ENCODE data around the gene UBN1.

UBN1 gene

DNA sequence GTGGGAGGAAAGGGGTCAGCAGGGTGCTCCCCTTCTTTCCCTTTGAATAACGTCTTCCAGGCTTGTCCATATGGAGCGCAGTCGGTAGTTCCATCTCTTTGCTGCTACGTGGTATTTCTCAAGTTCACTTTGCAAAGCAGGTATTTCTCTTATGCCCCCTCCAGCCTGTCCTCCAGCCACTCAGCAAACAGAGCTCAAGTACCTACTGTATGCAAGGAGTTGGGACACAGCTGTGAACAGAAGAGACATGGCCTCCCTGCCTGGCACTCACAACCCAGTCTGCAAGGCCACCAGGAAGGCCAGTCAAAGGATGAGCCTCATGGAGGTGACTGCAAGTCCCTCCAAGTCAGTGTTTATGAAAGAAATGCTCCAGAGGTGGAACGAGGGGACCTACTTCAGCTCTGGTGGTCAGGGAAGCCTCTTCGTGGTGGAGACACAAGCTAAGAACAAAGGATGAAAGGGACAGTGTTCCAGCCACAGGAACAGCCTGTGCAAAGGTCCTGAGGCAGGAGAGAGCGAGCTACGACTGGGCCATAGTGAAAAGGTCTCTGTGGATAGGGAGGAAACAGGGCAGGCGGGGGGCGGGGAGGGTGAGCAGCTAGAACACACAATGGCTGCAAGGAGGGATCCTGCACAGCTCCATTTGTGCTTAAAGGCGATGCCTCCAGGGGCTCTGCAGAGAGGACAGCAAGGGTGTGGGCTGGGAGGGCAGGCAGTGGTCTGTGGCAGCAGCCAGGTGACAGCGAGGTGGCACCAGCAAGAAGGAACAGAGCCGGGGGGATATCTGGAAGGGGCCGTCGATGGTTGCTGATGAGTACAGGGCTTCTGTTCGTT lies 57.0 kb downstream of the UBN1 start:
- DNase-seq (ENCODE audit: low read depth in 2 of 2), result no peak

DNA sequence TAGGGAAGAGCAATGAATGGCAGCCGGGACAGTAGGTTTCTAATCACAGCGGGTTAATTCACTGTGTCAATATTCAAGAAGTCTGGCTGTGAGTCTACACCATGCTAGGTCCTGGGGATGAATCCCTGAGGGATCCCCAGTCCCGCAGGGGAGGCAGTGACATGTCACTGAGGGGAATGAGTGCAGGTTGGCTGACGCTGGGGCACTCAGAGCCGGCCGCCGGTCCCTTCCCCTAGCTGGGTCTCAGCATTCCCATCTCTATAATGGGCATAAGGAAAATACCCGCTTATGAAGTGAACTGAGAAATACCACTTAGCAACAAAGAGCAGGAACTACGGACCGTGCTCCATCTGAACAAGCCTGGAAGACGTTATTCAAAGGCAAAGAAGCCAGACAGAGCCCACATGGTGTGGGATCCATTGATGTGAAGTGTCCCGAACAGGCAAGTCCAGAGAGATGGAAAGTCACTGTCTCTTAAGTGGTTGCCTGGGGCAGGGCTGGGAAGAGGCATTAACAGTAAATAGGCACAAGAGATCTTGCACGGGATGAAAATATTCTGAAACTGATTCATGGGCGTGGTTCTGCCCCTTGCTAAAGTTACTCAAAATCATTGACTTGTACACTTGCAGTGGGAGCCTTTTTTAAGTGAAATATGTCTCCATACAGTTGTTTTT lies 57.8 kb downstream of the UBN1 start:
- DNase-seq (ENCODE audit: low read depth in 2 of 2), result no peak

DNA sequence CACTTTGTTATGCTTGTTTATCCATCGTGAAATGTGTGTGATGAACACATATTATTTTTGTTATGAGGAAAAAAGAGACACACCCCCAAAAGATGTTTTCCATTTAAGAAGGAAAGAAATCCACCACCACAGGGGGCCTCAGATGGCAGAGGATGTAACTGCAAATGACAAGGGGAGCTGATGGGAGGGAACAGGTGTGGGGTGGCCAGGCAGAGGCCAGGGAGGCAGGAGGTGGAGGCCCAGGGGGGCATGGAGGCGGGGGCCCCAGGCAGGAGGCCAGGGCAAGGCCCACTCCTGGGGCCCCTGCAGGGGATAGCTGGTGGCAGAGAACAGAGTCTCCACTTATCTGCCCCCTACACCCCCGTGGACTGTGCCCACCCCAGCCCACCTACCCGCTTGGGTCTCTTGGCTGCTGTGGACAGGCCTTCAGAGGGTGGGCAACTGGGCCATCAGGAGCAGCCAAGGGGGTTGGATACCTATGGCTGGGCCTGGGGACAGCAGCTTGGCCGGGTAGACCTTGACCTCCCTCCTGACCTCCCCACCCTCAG lies 61.6 kb downstream of the UBN1 start:
- DNase-seq (ENCODE audit: low read depth in 2 of 2), result no peak

DNA sequence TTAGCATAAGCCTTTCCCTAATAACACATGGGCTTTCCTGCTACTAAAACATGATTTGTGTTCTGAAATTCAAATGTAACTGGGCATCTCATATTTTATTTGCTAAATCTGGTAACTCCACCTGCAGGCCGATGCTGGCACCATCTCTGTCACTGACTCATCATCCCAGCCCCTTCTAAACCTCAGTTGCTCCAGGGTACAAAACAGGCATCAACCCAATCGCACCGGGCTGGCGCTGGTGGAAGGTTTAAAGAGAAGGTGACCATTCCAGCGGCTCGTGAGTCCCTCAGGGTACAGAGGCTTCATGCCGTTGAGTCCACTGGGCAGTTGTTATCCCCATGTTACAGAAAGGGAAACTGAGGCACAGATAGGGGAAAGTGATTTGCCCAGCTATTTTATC lies 62.5 kb downstream of the UBN1 start:
- DNase-seq (ENCODE audit: low read depth in 2 of 2), result no peak

DNA sequence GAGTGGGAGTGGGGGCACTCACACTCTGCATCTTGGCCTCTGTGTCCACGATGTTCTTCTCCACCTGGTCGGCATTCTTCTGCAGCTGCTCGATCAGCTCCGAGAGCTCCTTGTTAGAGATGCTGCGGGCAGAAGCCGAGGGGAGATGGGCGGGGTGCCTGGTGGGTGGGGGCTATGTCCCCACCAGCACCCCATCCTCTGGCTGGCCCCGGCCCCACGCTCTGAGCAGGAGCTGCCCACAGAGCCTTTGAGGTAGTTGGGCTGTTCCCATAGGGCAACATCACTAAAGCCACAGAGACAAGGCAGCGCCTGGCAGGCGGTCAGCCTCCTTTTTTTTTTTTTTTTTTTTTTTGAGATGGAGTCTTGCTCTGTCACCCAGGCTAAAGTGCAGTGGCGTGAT lies 63.5 kb downstream of the UBN1 start:
- DNase-seq (ENCODE audit: low read depth in 2 of 2), result no peak

DNA sequence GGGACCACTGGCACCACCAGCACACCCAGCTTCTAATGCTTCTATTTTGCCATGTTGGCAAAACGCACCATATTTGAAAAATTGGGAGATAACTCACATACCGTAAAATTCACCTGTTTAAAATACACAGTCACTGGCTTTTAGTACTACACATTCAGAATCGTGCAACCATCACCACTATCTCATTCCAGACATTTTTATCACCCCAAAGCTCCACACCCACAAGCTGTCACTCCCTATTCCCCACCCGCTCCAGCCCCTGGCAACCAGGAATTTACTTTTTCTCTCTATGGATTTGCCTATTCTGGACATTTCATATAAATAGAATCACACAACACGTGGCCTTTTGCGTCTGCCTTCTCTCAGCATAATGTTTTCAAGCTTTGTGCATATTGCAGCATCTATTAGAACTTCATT lies 64.7 kb downstream of the UBN1 start:
- no peak for DNase-seq (ENCODE audit: low read depth in 2 of 2)

DNA sequence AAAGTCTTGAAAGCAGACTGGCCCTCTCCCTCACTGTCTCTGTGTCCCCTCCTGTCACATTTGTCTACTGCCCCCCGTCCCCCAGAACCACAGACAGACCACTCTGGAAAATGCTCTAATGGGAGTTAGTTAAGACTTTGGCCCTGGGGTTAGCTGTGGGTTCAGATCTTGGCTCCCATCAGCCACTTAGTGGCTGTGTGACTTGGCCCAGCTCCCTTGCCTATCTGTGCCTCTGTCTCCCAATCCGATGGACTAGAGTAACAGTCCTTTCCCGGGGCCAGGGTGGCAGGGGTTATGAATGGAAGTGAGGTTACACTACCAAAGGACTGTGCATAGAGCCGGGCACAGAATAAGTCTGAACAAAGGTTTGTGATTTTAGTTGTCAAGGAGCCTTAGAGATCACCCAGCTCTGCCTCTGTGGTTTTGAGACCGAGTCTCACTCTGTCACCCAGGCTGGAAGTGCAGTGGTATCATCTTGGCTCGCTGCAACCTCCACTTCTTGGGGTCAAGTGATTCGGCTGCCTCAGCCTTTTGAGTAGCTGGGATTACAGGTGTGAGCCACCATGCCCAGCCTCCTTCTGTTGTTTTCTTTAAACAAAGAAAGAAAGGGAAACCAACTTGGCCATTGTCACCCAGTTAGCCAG lies 66.0 kb downstream of the UBN1 start:
- no peak for DNase-seq (ENCODE audit: low read depth in 2 of 2)

DNA sequence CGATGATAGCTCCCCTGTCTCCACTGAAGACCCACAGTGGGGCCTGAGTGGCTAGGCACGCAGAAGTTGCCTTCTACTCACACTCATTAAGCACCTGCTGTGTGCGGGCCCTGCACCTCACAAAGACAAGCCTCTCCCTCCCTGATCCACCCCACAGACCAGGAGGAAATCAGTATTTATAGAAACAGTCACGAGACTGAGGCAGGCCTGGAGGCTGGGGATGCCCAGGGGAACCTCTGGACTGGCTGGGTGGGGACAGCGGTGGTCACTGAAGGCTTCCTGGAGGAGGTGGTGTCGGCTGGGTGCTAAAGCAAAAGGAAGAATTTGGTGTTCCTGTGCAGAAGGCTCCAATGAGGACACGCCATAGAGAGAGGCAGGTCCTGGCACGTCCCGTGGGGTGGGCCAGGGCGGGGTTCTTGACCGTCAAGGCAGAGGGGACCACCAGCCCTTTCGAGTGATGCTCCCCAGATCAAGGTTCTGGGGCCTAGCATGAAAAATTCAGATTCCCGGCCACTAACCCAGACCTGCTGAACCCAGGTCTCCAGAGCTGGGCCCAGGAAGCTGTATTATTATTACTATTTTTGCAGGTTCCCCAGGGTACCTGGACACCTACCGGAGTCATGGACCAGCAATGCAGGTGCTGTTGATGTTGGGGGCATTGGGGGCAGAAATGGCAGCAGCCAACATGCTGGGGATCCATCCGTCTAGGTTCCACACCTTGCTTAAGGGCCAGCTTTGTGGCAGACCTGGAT lies 66.7 kb downstream of the UBN1 start:
- DNase-seq (ENCODE audit: low read depth in 2 of 2), result no peak

DNA sequence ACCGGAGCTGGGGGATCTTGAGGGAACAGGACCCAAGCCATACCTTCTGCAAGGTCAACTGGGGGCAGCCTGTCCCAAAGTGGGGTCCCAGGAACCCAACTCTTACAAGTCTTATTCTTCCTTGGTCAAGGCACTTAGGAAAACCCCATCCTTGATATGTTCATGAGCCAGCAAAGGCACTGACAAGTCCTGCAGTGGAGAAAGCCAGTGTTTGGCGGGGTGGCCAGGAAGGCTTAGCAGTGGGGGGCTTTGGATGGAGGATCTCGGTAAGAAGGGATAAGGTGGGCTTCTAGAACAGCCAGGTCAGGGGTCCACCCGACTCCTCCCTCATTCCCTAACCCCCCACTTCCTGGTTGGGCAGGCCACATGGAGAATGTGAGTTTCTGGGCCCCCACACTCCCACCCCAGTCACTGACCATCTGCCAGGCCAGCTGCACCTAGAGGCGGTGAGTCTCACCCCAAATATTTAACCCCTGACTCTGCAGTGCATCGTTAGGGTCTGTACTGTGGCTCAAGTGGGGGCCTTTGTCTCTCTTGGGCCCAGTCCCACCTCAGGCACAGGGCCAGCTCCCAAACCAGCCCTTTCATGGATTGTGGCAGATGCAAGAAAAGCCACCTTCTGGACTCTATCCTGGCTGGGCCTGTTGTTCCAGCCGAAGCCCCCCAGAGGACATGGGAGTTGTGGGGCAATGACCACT lies 67.4 kb downstream of the UBN1 start:
- no peak for DNase-seq (ENCODE audit: low read depth in 2 of 2)

DNA sequence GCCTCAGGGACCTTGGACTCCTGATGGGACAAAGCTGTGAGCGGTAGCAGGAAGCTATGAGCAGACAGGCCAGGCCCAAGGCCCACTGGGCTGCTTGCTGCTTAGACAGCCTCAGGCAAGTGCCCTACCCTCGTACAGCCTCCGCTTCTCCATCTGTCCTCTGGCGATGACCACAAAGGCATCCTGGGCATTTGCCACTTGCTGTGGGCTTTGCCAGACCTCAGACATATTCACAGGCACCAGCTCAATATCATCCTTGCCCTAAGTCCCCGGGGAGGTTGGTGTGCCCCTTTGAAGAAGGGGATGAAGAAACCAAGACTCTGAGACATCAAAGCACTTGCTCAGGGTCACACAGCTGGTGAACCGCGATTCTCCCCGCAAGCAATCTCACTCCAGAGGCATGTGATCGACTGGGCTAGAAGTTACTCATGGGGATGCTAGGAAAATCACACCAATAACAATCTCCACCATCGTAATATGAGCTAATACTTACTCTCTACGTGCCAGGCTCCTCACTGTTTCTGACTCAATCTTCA lies 68.0 kb downstream of the UBN1 start:
- DNase-seq (ENCODE audit: low read depth in 2 of 2), result peak; percentile 37 to 44

DNA sequence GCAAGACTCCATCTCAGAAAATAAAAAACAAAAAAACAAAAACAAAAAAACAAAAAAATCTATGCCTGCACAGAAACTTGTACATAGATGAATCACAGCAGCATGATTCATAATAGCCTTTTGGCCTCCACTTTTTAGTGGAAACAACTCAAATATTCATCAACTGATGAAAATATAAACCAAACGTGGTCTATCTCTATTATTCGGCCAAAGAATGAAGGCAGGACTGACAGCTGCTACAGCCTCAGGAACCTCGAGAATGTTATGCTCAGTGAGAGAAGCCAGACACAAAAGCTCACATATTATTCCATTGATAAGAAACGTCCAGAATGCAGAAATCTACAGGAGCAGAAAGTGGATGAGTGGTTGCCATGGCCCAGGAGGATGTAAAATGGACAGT lies 69.8 kb downstream of the UBN1 start:
- DNase-seq (ENCODE audit: low read depth in 2 of 2), result peak in 1 of 2 experiments; percentile 12

DNA sequence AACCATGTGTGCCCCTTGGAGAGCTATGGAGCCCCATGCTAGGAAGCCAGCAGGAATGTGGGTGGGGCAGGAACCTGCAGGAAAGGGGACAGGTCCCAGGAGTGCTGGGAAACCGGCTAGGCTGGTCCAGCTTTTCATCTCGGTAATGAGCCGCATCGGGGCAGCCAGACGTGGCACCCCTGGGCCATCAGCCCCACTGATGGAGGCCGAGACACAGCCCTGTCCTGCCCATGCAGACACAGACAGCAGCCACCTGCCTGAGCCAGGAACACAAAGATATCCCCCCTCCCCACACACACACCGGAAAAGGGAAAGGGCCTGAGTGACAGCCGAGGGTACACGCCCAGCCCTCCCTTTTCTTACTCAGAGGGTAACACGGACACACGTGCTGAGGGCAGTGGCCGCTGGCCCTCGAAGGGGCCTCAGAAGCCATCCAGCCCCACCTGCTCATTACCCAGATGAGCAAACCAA lies 71.5 kb downstream of the UBN1 start:
- DNase-seq (ENCODE audit: low read depth in 2 of 2), result no peak

DNA sequence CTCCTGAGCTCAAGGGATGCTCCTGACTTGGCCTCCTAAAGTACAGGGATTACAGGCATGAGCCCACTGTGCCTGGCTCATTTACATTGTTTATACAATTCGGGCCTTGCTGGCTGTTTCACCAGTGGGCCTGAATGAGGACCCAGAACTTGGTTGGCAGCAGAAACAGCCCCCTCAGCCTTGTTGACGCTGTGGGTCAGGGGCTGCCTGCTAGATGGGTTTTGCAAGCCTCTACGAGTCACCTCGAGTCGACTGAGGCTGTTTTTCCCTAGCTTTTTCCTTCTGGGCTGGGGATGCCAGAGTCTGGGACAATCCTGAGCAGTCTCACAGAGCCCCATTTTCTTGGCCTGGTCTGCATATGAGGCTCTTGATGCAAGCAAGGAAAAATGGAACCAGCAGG lies 73.5 kb downstream of the UBN1 start:
- no peak for DNase-seq (ENCODE audit: low read depth in 2 of 2)

DNA sequence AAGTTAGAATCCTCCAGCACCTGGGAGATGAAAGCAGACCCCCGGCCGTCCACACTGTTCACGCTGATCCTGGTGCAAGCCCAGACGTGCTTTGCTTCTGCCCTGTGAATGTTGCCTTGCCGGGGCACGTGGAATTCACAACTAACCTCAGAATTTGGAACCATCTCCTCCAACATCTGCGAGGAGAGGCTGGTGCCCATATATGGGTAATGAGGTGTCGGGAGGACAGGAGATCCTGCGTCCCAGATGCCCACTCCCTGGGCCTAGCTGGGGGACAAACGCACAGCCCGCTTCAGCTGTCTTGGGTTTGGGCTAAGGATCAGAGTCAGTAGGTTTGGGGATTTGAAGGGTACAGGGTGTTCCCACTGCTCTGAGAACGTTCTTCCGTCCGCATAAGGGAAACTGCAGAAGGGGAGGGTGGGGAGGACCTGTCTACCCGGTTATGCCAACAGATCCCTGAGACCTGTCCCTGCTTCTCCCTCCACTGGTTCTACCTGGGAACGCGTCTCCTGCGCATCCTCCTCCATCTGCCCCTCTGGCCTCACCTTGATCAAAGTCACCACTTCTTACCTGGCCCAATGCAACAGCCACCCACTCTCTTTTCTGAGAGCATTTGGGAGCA lies 75.6 kb downstream of the UBN1 start:
- DNase-seq (ENCODE audit: low read depth in 2 of 2), result no peak

DNA sequence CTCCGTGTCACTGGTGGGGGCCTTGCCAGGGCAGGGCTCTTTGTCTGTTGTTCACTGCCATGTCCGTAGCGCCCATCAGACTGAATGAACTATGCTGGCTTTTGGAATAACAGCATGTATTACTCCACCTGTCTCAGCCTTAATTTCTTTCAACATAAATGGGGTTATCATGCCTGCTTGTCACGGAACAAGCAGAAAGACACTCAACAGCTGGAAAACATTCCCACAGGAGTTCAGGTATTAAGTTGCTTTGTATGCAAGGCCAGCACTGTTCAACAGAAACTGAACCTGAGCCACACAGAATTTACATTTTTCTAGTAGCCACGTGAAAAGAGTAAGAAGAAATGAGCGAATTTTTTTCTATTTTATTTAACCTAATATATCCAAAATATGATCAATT lies 76.6 kb downstream of the UBN1 start:
- DNase-seq (ENCODE audit: low read depth in 2 of 2), result no peak

DNA sequence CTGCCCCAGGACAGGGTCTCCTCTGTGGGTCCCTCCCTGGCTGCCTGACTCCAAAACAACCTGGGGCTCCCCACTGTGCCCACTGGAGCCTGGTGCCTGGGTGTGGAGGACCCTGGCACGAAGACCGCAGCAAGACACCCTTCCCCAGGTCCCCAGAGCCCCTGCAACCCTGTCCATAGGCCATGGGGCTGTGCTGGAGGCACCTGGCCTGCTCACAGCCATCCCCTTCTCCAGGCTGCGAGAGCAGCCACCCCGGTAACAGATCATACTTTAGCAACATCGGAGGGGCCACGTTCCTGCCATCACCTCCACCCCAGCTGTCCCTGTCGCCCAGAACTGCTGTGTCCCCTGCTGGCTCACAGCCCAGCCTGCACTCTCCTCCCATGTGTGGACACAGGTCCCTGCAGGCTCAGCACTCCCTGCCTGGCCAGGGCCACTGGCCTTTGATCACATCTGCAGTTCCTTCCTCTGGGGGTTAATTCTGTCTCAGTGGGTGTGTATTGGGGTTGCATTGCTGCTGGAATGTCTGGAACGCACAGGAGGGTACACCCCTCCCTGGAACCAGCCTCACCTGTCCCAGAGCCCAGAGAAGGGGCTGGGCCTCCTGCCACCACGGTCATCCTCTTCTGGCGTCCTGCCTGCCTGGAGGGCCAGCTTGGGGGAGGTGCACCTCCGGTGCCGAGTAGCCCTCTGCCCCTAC lies 77.5 kb downstream of the UBN1 start:
- no peak for DNase-seq (ENCODE audit: low read depth in 2 of 2)

DNA sequence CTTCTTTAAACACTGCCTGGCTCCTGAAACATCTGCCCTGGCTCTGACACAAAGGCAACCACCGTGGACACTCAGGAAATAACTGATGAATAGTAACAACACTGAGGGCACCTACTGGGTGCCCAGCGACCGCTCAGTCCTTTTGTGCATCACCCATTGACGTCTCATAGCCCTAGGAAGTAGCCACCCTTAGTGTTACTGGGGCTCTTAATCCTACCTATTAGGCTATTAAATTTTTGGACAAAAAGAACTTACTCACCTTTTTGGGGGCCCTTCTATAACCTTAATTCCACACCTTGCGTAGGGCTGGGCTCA lies 78.0 kb downstream of the UBN1 start:
- no peak for DNase-seq (ENCODE audit: low read depth in 2 of 2)

DNA sequence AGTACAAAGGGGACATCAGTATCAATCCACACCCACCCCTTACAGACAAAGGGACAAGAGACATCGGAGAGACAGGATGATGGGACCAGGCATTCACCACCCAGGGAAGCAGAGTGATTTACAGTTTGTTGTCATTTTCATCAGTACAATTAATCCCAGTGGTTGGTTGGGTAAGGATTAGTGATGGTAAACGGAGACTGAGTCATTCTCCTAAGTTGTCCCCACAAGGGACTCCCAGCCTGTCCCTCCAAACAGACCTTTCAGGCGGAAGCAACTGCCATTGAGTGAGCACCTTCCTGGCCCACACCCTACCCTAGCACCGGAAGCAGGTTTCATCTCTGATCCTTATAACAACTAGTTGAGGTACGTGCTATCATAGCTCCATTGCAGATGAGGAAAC lies 78.5 kb downstream of the UBN1 start:
- DNase-seq (ENCODE audit: low read depth in 2 of 2), result no peak

DNA sequence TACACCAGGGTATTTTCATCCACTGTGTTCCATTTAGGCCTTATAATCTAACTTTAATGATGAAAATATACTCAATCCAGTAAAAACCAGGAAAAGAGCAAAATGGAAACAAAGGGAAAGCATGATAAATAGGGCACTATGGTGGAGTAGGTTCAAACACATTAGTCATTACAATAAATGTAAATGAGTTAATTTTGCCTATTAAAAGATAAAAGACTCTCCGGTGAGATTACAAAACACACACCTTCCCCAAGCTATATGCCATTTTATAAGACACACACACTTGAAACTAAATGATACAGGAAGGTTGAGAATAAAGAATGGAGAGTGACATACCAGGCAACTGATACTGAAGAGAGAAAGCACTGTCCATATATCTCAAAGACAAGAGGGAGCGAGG lies 79.6 kb downstream of the UBN1 start:
- DNase-seq (ENCODE audit: low read depth in 2 of 2), result no peak

DNA sequence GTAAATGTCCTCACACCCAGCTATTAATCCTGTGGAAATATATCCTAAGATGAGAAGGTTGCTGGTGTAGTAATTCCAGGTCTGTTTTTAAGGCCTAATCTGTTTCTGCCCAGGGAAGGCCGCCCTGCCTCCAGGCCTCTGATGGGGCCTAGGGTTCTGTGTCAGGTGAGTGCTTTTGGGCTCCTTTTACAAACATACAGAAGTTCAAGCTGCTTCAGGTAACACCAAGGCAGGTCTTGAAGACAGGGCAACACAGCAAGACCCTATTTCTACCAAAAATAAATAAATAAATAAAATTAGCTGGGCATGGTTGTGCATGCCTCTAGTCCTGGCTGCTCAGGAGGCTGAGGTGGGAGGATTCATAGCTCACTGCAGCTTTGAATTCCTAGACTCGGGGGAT lies 80.4 kb downstream of the UBN1 start:
- no peak for DNase-seq (ENCODE audit: low read depth in 2 of 2)
